Natural killer cell treated with Interleukin-12 subunit alpha and Interleukin-12 subunit beta and Interleukin-15 and Interleukin-18, amount 100 ng/mL, for 72 hours (primary cell): ENCODE results near the gene NABP2. TPM values are rescaled to one million over a fixed set of nuclear protein-coding genes. Genes with fewer than 3 reads are reported as not detected.

Source experiments
- total RNA-seq, 2 donors: library from RNA; stranded (reverse); gene quantifications; one replicate each; pipeline ENCODE4 v1.2.3, GENCODE V29; 2022

Gene NABP2
- total RNA-seq, 2 donors from 2014 or later, result 66.3 to 81.6 TPM

Other genes starting within 250 kb of the NABP2 start
- gene SUOX, start 227.1 kb upstream of the NABP2 start, total RNA-seq, result 10 to 100 TPM; 12.2 to 17.6 TPM
- 10 to 100 TPM; 11.7 to 12.0 TPM for gene IKZF4, start 203.3 kb upstream of the NABP2 start, total RNA-seq
- gene RPS26, start 182.4 kb upstream of the NABP2 start, total RNA-seq, result 10 to 100 TPM; 24.6 to 48.3 TPM
- gene ERBB3, start 144.2 kb upstream of the NABP2 start, total RNA-seq, result not detected
- gene PA2G4, start 119.8 kb upstream of the NABP2 start, total RNA-seq, result 100 to 1,000 TPM; 233 to 318 TPM
- gene RPL41, start 107.7 kb upstream of the NABP2 start, total RNA-seq, result 1,000 to 10,000 TPM; 2,363 to 2,700 TPM
- 10 to 100 TPM; 11.4 to 14.9 TPM for gene ZC3H10, start 106.1 kb upstream of the NABP2 start, total RNA-seq
- 100 to 1,000 TPM in 1 of 2 donors, 10 to 100 TPM in 1; 89.3 to 120 TPM for gene ESYT1, start 96.1 kb upstream of the NABP2 start, total RNA-seq
- gene MYL6B, start 71.8 kb upstream of the NABP2 start, total RNA-seq, result 10 to 100 TPM; 32.0 to 65.5 TPM
- 1,000 to 10,000 TPM; 1,441 to 1,555 TPM for gene MYL6, start 66.0 kb upstream of the NABP2 start, total RNA-seq
- gene SMARCC2, start 34.9 kb upstream of the NABP2 start, total RNA-seq, result 100 to 1,000 TPM; 102 to 166 TPM
- 10 to 100 TPM; 34.1 to 48.8 TPM for gene RNF41, start 2.4 kb upstream of the NABP2 start, total RNA-seq
- gene SLC39A5, start 5.7 kb downstream of the NABP2 start, total RNA-seq, result 1 to 10 TPM in 1 of 2 donors, under 1 TPM in 1; 0.50 to 1.4 TPM
- 10 to 100 TPM; 59.3 to 99.3 TPM for gene ANKRD52, start 34.0 kb downstream of the NABP2 start, total RNA-seq
- 10 to 100 TPM; 15.4 to 26.1 TPM for gene COQ10A, start 42.6 kb downstream of the NABP2 start, total RNA-seq
- gene CS, start 76.0 kb downstream of the NABP2 start, total RNA-seq, result 100 to 1,000 TPM; 206 to 278 TPM
- 100 to 1,000 TPM; 132 to 162 TPM for gene CNPY2, start 91.6 kb downstream of the NABP2 start, total RNA-seq
- 10 to 100 TPM; 22.8 to 42.8 TPM for gene PAN2, start 109.7 kb downstream of the NABP2 start, total RNA-seq
- 1 to 10 TPM in 1 of 2 donors, under 1 TPM in 1; 0.84 to 1.3 TPM for gene IL23A, start 114.5 kb downstream of the NABP2 start, total RNA-seq
- 100 to 1,000 TPM in 1 of 2 donors, 10 to 100 TPM in 1; 97.7 to 104 TPM for gene STAT2, start 135.8 kb downstream of the NABP2 start, total RNA-seq
- gene APOF, start 138.5 kb downstream of the NABP2 start, total RNA-seq, result not detected
- gene TIMELESS, start 225.1 kb downstream of the NABP2 start, total RNA-seq, result 10 to 100 TPM; 29.8 to 80.6 TPM
- gene MIP, start 230.3 kb downstream of the NABP2 start, total RNA-seq, result under 1 TPM in 1 of 2 donors, not detected in 1; 0.75 TPM
- gene SPRYD4, start 244.2 kb downstream of the NABP2 start, total RNA-seq, result 1 to 10 TPM; 2.8 to 6.9 TPM